ENCODE data around the gene CBLN3.

CBLN3 gene

DNA sequence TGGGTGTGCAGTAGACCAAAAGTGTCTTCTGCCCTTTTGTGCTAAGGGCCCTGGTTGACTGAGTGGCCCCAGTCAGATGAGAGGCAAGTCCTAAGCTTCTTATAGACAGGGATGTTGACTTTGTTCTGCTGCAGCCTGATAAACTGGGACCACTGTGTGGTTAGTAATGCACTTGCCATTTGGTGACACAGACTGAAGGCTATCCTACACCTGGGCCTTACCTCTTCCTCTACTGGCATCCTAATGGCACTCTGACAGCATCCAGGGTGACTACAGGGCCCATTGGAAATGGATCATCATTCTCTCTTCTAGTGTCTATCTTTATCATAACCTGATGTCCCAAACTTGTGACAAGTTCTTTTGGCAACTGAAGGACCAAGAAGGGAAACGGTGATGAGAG lies 9.8 kb upstream of the CBLN3 start:
- no peak for DNase-seq (ENCODE audit: low read depth in 2 of 2)

DNA sequence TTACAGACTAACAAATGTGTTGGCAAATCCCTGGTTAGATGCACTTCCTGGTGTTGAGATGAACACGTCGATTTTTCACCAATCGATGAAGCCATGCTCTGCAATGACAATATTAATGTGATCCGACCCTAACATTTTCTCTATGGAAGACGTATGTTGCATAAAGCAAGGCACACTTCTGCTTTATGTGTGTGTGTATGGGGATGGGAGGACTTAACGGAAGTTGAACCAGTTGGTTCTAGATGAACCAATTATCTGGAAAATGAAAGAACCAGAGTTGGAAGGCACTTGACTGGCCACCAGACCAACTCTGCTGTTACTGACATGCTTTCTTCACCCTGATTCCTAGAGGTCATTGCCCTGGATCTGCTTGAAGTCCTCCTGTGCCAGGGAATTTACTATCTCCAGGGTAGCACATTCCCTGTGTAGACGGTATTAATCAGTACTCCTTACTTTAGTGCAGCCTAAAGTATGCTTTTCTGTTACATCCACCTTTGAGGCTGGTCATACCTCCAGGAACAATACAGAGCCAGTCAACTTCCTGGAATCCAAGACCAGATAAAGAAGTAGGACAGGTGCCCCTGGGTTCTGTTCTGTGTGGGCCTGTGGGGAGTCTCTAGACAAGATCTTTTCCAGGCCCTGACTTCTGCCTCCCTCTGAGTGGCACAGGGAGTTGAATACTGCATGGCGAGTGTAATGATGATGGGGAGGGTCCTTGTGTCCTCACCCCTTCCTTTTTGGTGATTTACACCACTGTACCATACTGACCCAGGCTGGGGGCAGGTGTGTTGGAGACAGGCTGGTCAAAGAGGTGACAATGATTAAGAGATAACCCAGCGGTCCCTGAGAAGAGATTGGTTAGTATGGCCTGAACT lies 9.0 kb upstream of the CBLN3 start:
- DNase-seq (ENCODE audit: low read depth in 2 of 2), result no peak

DNA sequence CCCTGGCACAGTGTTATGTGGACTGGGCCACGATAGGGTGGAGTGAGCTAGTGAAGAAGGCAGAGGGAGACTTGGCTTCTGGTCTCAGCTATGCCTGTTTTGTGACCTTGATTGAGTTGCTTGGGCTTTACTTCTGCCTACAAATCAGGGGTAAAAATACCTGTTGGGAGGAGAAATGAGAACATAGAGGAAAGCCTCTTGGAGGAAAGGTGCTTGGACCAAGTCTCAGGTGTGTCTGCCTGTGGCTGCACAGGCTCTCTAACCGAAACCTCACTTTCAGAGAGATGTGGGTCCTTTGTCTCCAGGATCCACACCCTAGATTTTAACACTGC lies 8.2 kb upstream of the CBLN3 start:
- no peak for DNase-seq (ENCODE audit: low read depth in 2 of 2)

DNA sequence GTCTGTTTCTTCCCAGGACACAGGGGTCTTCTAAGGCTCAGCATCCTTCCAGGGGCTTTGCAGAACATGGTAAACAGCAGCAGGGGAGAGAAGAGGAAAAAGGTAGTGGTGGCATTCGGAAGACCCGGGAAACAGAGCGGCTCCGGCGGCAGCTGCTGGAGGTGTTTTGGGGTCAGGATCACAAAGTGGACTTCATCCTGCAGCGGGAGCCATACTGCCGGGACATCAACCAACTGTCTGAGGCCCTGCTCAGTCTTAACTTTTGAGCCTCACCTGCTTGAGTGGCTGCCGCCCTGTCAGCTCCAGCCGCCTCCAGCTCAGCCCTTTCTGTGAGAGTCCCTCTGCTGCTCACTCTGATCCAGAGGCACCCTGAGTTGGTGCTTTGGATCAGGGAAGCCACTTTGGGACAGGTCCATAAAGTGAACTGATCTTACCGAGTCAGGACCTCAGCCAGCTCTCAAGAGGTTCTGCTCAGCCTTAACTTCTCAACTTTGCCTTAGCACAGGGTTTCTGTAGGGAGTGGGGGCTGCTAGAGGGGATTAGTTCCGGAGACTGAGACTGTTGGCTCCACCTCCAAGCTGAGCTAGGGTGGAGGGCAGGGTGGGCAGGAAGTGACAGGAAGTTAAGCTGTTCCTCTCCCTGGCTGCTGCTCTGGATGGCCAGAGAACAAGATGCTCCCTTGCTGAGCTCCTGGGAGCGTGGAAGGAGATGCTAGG lies 7.7 kb upstream of the CBLN3 start:
- DNase-seq (ENCODE audit: low read depth in 2 of 2), result no peak

DNA sequence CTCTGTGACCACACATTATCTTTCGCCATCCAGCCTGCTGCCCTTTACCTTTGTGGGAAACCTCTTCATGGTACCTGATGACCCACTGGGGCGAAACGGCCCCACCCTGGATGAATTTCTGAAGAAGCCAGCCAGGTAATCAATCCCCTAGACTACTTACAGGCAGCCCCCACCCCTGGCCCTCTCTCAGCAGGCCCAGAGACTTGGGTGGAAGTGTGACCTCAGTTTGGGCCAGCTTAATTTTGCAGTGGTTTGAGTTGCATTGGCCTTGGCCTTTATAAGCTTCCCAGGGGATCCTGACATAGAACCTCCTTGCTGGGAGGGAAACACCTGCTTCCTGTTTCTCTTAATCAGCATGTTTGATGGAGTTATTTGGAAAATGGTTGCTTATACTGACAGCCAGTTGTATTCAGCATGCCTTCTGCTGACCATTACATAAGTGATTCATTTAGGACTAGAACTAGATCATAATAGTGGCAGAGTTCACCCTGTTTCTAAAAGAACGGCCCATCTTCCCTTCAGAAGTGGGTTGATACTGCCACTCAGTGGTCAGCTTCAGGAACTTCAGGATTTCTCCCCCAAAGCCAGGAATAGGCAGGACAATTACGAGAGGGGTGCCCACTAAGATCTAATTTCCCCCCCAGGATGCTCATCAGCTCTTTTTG lies 7.0 kb upstream of the CBLN3 start:
- DNase-seq (ENCODE audit: low read depth in 2 of 2), result no peak

DNA sequence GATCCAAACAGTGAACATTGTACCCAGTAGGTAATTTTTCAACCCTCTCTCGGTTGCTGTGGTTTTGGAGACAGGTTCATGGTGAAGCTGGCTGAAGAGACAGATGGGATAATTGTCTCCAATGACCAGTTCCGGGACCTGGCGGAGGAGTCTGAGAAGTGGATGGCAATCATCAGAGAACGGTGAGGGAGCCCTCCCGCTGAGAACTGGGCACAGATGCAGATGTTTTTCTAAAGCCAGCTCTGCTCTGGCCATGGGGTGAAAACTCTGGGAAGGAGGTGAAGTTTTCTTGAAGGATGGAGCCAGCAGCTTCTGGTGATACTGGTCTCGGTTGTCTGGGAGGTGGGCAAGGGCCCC lies 6.5 kb upstream of the CBLN3 start:
- no peak for DNase-seq (ENCODE audit: low read depth in 2 of 2)

DNA sequence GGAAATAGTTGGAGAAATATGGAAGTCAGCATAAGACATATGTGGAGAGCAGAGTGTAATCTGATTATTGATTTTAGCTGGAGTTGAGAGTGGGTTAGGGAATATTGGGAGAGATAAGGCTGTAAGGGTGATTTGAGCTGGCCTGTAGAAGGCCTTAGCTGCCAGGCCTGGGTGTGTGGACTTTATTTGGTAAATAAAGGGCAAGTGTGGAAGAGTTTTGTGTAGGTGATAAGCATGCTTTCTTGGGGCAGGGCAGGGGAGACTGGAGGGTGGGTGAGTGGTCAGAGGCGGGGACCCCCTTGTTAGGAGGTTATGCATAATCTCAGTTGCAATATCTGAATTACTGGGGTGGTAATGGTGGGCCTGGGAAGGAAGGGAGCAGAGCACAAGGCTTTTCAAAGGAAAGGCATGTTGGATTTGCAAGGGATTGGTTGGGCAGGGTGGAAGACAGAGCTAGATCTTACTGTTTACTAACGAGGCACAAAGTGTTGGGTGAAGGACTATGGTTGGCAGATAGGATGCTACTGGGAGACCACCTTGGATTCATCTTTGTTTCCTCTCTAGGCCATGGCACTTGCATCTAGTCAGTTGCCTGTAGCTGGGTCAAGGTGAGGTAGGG lies 5.8 kb upstream of the CBLN3 start:
- no peak for DNase-seq (ENCODE audit: low read depth in 2 of 2)

DNA sequence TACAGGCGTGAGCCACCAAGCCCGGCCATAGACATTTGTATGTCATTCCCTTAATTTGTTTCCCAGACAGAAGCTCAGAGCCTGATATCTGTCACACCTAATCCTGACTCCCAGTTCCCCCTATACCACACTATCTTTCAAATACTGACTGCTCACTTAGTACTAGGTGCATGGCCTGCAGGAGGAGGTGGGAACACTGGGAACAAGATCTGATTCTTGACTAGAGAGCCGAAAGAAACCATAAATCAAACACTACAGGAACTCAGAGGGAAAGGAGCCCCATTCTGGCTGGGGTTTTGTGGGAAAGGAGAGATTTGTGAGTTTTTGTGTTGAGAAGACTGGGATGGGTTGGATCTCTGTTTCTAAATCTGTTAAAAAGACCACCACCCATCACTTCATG lies 5.2 kb upstream of the CBLN3 start:
- DNase-seq (ENCODE audit: low read depth in 2 of 2), result no peak

DNA sequence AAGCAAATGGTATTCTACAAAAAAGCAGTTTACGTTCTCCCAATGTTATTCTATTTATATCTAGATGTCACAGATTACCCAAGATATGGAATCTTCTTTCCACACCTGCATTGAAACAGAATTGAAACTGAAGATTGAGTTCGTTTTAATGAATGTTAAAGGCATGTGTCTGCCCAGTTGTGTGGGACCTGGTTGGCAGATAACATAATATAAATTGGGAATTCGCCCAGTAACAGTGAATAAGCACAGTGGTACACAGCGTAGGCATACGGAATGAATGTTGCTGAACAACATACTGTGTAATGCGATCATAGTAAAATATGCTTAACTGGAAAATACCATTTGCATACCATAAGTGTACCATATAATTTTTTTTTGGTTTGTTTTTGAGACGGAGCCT lies 4.6 kb upstream of the CBLN3 start:
- no peak for DNase-seq (ENCODE audit: low read depth in 2 of 2)

DNA sequence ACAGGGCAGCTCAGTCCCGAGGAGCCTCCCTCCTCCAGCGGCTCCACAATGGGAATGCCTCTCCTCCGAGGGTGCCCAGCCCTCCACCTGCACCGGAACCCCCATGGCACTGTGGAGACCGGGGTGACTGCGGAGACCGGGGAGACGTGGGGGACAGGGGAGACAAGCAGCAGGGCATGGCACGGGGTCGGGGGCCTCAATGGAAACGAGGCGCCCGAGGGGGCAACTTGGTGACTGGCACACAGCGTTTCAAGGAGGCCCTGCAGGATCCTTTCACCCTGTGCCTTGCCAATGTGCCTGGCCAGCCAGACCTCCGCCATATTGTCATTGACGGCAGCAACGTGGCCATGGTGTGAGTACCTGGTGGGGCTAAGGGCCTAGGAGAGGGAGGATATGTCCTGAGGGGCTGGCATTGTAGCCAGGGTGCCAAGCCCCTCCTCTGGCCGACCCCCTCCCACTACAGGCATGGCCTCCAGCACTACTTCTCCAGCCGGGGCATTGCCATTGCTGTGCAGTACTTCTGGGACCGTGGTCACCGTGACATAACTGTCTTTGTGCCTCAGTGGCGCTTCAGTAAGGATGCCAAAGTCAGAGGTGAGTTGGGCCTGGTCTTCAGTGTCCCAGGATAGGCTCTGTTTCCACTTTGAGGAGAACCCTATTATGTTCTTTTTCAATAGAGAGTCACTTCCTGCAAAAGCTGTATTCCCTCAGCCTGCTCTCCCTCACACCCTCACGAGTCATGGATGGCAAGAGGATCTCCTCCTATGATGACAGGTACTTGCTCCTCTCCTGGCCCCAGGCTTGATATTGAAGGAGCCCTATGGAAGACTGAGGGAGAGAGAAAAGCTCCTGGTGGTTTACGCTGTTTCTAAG lies 3.0 kb upstream of the CBLN3 start:
- no peak for DNase-seq (ENCODE audit: low read depth in 2 of 2)

DNA sequence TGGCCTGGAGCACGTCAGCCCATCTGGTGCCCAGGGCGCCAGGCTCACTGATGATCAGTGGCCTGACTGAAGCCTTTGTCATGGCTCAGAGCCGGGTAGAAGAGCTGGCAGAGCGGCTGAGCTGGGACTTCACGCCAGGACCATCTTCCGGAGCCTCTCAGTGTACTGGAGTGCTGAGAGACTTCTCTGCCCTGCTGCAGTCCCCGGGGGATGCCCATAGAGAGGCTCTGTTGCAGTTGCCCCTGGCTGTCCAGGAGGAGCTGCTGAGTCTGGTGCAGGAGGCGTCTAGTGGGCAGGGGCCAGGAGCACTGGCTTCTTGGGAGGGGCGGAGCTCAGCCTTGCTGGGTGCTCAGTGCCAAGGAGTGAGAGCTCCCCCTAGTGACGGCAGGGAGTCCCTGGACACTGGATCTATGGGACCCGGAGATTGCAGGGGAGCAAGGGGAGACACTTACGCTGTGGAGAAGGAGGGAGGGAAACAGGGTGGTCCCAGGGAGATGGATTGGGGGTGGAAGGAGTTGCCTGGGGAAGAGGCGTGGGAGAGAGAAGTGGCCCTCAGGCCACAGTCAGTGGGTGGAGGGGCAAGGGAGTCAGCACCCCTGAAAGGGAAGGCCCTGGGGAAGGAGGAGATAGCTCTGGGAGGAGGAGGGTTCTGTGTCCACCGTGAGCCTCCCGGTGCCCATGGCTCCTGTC lies 2.2 kb upstream of the CBLN3 start:
- peak; percentile 68 to 82 for DNase-seq (ENCODE audit: low read depth in 2 of 2)

DNA sequence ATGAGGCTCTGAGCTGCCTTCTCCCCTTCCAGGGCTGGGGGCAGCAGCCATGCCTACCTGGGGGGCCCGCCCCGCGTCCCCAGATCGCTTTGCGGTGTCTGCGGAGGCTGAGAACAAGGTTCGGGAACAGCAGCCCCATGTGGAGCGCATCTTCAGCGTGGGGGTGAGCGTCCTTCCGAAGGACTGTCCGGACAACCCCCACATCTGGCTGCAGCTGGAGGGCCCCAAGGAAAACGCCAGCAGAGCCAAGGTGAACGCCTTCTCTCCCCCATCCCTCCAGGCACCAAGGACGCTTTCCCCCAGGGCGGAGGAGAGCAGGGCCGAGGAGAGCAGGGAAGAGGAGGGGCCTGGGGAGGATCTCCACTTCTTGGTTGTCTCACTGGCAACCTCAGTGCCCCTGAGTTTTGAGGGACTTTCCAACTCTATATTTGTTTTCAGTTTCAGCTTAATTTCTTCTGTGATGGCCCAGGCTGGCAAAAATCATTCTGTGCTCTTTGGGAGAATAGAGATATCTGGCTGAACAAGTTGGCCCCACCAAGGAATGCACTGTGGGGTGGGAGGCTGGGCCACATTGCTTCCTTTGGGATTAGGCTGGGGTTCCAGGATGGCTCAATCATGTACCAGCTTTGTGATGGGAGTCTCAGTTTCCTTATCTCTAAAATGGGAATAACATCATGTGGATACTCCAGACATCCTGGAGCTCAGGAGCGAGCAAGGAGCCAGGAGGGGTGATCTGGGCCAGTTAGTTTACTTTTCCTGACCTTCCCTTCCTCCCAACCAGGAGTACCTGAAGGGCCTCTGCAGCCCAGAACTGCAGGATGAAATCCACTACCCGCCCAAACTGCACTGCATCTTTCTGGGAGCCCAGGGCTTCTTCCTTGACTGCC lies 1.5 kb upstream of the CBLN3 start:
- peak in 1 of 2 donors; percentile 25 for DNase-seq (ENCODE audit: low read depth in 2 of 2)

DNA sequence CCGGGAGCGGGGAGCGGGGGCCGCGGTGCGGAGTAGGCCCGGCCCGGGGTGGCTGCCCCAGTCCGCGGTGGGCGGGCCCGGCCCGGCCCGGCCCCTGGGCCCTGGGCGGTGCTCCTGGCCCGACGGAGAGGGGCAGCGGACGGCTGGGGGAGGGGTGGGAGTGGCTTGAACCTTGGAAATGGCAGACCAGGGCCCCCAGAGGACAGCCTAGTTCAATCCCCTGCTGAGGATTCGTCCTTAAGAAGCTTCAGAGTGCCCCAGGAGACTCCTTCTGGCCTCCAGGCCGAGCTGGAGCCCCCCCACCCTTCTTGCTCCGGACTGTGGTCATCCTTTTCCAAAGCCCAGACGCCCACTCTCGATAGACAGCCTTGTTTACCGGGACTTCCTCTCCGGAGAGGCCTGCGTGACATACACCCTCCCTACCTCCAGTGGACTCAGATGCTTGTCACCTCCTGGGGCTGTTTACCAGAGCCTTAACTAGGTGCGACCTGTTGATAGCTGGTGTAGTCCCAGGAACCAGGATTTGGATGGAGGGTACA lies 744 bp upstream of the CBLN3 start:
- DNase-seq (ENCODE audit: low read depth in 2 of 2), result no peak

DNA sequence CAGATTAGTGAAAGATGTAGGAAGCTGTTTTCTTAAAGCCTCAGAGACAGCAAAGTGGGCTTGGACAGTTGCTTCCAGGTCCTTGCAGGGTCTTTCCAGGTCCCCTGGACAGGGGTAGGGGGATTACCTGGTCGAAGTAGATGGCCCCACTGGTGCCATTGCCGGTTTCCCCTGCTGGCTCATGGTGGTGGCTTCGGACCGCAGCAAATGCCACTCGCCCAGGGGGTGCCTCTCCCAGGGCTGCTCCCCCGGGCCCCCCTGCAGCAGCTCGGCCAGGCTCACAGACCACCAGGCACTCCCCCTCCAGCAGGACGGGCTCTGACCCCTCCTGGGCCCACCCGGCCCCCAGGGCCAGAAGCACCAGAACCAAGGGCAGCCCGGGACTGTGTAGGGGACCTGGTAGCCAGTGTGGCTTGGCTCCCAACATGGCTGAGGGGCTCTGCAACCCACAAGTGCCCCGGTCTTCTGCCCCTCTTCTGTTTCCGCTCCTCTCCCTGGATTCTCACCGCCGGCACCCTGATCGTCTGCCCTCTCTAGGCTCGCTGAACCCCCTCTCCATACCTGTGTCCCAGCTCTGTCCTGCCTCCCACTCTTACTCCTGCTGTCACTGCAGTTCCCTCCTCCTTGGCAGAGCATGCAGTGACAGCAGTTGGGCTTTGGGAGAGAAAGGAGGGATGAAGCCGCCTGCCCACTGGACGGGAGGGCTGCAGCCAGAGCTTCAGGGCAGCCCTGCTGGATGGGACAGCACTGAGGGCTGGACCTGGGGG lies 657 bp downstream of the CBLN3 start:
- DNase-seq (ENCODE audit: low read depth in 2 of 2), result no peak

DNA sequence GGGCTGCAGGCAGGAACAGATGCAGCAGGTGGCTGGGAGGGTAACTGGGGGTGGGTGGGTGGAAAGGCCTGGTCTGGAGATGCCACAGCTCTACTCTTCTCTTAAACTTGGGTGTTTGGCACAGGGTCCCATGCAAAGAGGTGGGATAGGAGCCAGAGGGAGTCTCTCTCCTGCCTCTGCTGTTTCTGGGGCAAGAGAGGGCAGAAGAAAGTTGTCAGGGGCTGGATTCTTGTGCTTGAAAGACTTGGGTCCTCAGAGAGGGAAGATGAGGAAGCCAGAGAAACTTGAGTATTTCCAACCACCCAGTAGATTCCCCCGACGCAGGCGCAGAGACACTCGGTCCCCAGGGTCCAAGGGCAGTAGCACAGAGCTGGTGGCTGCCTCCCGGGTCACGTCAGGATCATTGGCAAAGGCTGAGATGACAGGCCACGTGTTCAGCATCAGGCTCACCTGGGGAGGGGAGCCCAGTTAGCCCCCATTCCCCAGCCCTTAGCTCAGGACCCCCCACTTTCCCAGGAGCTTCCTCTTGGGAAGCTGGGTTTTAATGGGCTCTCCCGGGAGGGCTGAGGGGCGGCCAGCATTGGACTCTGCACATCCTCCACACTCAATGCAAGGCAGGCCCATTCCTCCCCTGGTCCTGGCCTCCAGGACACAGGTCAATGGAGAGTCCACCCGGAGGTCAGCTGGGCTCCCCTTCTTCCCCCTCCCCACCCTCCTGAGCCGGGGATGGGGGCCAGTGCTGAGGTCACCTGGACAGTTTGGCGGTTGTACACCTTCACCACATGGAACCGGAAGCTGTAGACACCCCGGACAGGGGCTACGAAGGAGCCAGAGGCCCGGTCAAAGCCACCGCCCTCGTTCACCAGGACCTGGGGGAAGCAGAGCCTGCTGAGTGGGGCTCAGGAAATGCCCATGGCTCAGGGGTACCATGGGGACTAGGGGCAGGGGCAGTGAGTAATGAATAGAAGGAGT lies 1.6 kb downstream of the CBLN3 start:
- DNase-seq (ENCODE audit: low read depth in 2 of 2), result no peak

DNA sequence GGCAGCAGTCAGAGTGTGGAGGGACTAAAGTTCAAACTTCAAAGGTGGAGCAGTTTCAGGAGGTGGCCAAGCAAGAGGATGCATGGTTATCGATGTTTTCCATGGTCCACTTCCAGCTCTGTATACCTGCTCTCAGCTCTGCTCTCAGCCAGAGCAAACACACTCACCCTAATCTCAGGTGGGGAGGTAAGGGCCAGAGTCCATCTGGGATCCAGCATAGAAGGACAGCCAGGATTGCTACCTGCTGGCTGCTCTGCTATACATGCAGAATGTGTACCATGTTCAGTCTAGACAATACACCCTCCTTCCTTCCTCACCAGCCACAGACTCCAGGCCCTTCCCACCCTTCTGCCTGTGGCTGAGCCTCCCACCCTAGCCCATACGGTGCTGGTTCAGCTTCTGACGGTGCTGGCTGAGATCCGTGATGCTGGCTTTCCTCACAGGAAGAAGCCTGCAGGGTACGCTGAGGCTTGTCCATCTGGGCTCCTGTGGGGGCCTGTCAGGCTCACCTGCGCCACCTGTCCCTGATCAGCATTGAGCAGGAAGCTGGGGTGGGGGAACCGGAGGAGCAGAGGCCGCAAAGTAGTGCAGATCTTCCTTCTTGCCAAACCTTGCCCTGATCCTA lies 2.4 kb downstream of the CBLN3 start:
- DNase-seq (ENCODE audit: low read depth in 2 of 2), result no peak

Data from stimulated activated CD8-positive, alpha-beta memory T cell treated with anti-CD3 and anti-CD28 coated beads, Interleukin-7, amount 100 ng/mL, for 1 hour (primary cell).